SK-MEL-5 (cell line): ENCODE results near the gene SERINC4. TPM values are rescaled to one million over a fixed set of nuclear protein-coding genes. Genes with fewer than 3 reads are reported as not detected.
"Not testable (repeated sequence)": the region's sequence is repeated elsewhere in the genome, so short reads cannot be mapped to it uniquely, and the experiment has no call there.

Experiments used
- DNase-seq: peaks from one replicate; pipeline ENCODE4 v3.0.0-alpha.2; 2016; ENCODE audit warnings: low read depth, low spot score
- in situ Hi-C: cut with HindIII; loops from 2 replicates; pipeline ENCODE4 v1.10.0; 2016; ENCODE audit warnings: low sequenced_read_pairs, high pct_unique_total_duplicates, low pct_unique_long_range_greater_than_20kb
- small RNA-seq, 2 experiments: library from RNA; depleted of rRNA; stranded (forward); fragments of <200 nt; gene quantifications; one replicate each; pipeline ENCODE3, GENCODE V24; 2014
- total RNA-seq: library from RNA; depleted of rRNA; stranded (reverse); fragments of >200 nt; shearing (Covaris generic); gene quantifications from 2 replicates; pipeline ENCODE4 v1.2.3, GENCODE V29; 2014; rRNA removed

Gene SERINC4
- total RNA-seq, 1 experiment from 2014 or later = not detected

- no peak for DNase-seq
- in situ Hi-C loops = no loop called here
Measured at GRCh38 chr15:43774062-43774461, 26.0 kb downstream of the SERINC4 start.

GRCh38 chr15:43772624-43773023 is 27.4 kb downstream of the SERINC4 start:
- DNase-seq = no peak
- in situ Hi-C loops = no loop called here

- no peak for DNase-seq
- in situ Hi-C loops = no loop called here
Measured at GRCh38 chr15:43771816-43772215, 28.2 kb downstream of the SERINC4 start.

GRCh38 chr15:43769584-43770228 is 30.3 kb downstream of the SERINC4 start:
- in situ Hi-C loops = no loop called here
- peak; percentile 75 for DNase-seq

GRCh38 chr15:43763819-43764446 is 36.1 kb downstream of the SERINC4 start:
- no peak for DNase-seq
- in situ Hi-C loops = no loop called here

- in situ Hi-C loops = no loop called here
- DNase-seq = no peak
Measured at GRCh38 chr15:43762824-43763223, 37.2 kb downstream of the SERINC4 start.

GRCh38 chr15:43751885-43752284 is 48.1 kb downstream of the SERINC4 start:
- no peak for DNase-seq
- in situ Hi-C loops = no loop called here

GRCh38 chr15:43749690-43750345 is 50.2 kb downstream of the SERINC4 start:
- DNase-seq = no peak
- in situ Hi-C loops = no loop called here

GRCh38 chr15:43748376-43748775 is 51.6 kb downstream of the SERINC4 start:
- DNase-seq = peak; percentile 12
- in situ Hi-C loops = no loop called here

- peak; percentile 21 for DNase-seq
- in situ Hi-C loops = not testable (repeated sequence)
Measured at GRCh38 chr15:43746903-43747309, 53.1 kb downstream of the SERINC4 start.

- peak; percentile 90 for DNase-seq
- in situ Hi-C loops = not testable (repeated sequence)
Measured at GRCh38 chr15:43746245-43746902, 53.6 kb downstream of the SERINC4 start, which contains the start of gene PDIA3. TSS of gene PDIA3 (plus strand) at chr15:43746438. CDS start at chr15:43746540, 102 bp downstream.

Small RNA genes within 50 kb of the gene (small RNA-seq; reads per million reads assigned to genes)
- 0 reads per million in 2 experiments for gene MIR1282

Other genes with a start within 250 kb of the SERINC4 start
- 13.7 and 14.8 TPM in 2 replicates for gene PPIP5K1, start 210.0 kb downstream of the SERINC4 start, total RNA-seq
- 55.2 and 55.6 TPM in 2 replicates for gene CKMT1B, start 206.2 kb downstream of the SERINC4 start, total RNA-seq
- 0.08 and 0.27 TPM in 2 replicates for gene STRC, start 181.4 kb downstream of the SERINC4 start, total RNA-seq
- 0.50 and 0.53 TPM in 2 replicates for gene CATSPER2, start 151.4 kb downstream of the SERINC4 start, total RNA-seq
- gene CKMT1A, start 106.4 kb downstream of the SERINC4 start, total RNA-seq = 18.5 and 25.8 TPM in 2 replicates
- gene PDIA3, start 53.8 kb downstream of the SERINC4 start, total RNA-seq = 431 and 498 TPM in 2 replicates
- gene ELL3, start 23.3 kb downstream of the SERINC4 start, total RNA-seq = 0.61 and 0.69 TPM in 2 replicates
- gene SERF2, start 7.9 kb downstream of the SERINC4 start, total RNA-seq = 630 and 662 TPM in 2 replicates
- gene HYPK, start 379 bp upstream of the SERINC4 start, total RNA-seq = 4.3 and 4.8 TPM in 2 replicates
- gene MFAP1, start 24.5 kb upstream of the SERINC4 start, total RNA-seq = 27.6 and 28.8 TPM in 2 replicates
- 18.0 and 18.7 TPM in 2 replicates for gene WDR76, start 26.8 kb upstream of the SERINC4 start, total RNA-seq